ENCODE results near the gene NUP107.

- no peak for TF ChIP-seq POLR2A (IDR thresholded peaks at IDR 0.05)
- no peak for TF ChIP-seq CTCF (IDR thresholded peaks at IDR 0.05)
Measured at GRCh38 chr12:68772714-68773113, 85.9 kb downstream of the NUP107 start.
